ENCODE data around the gene TSPO2.

Gene TSPO2

GRCh38 chr6:41051873-41052272 is 9.6 kb downstream of the TSPO2 start:
- no peak for DNase-seq (ENCODE audit: low spot score)

GRCh38 chr6:41053041-41053440 is 10.8 kb downstream of the TSPO2 start, which contains the start of gene APOBEC2:
APOBEC2 (plus strand) TSS chr6:41053202; CDS start chr6:41053348, 146 bp downstream.
- DNase-seq (ENCODE audit: low spot score), result no peak

- no peak for DNase-seq (ENCODE audit: low spot score)
These were observed 12.2 kb downstream of the TSPO2 start for GRCh38 chr6:41054511-41054910.

- no peak for DNase-seq (ENCODE audit: low spot score)
These were observed 12.9 kb downstream of the TSPO2 start for GRCh38 chr6:41055149-41055548.

- DNase-seq (ENCODE audit: low spot score), result no peak
These were observed 14.7 kb downstream of the TSPO2 start for GRCh38 chr6:41056768-41057490.

- no peak for DNase-seq (ENCODE audit: low spot score)
These were observed 16.5 kb downstream of the TSPO2 start for GRCh38 chr6:41058783-41059181.

- peak; percentile 74 for DNase-seq (ENCODE audit: low spot score)
These were observed 17.3 kb downstream of the TSPO2 start for GRCh38 chr6:41059556-41059955.

GRCh38 chr6:41061196-41061726 is 19.0 kb downstream of the TSPO2 start:
- DNase-seq (ENCODE audit: low spot score), result peak; percentile 24

- no peak for DNase-seq (ENCODE audit: low spot score)
These were observed 19.8 kb downstream of the TSPO2 start for GRCh38 chr6:41062056-41062455.

- no peak for DNase-seq (ENCODE audit: low spot score)
These were observed 21.6 kb downstream of the TSPO2 start for GRCh38 chr6:41063884-41064285.

- DNase-seq (ENCODE audit: low spot score), result peak; percentile 33
These were observed 22.6 kb downstream of the TSPO2 start for GRCh38 chr6:41064841-41065240.

- no peak for DNase-seq (ENCODE audit: low spot score)
These were observed 23.3 kb downstream of the TSPO2 start for GRCh38 chr6:41065550-41066026.

- DNase-seq (ENCODE audit: low spot score), result peak; percentile 82
These were observed 24.6 kb downstream of the TSPO2 start for GRCh38 chr6:41066867-41067304.

- no peak for DNase-seq (ENCODE audit: low spot score)
These were observed 29.2 kb downstream of the TSPO2 start for GRCh38 chr6:41071501-41071922.

GRCh38 chr6:41071923-41072835 is 29.9 kb downstream of the TSPO2 start, which contains the start of gene OARD1:
OARD1 (minus strand) TSS chr6:41072356; CDS start chr6:41071634, 722 bp downstream.
- peak; percentile 99 for DNase-seq (ENCODE audit: low spot score)

GRCh38 chr6:41072836-41073202 is 30.6 kb downstream of the TSPO2 start, which contains the start of gene NFYA:
NFYA (plus strand) TSS chr6:41072974; CDS start chr6:41079090, 6,116 bp downstream.
- DNase-seq (ENCODE audit: low spot score), result no peak

GRCh38 chr6:41073203-41073967 is 31.1 kb downstream of the TSPO2 start:
- DNase-seq (ENCODE audit: low spot score), result peak; percentile 82

GRCh38 chr6:41073968-41074691 is 31.9 kb downstream of the TSPO2 start:
- peak; percentile 25 for DNase-seq (ENCODE audit: low spot score)

- no peak for DNase-seq (ENCODE audit: low spot score)
These were observed 32.6 kb downstream of the TSPO2 start for GRCh38 chr6:41074692-41075436.

Measured in kidney tubule cell (primary cell).